ENCODE data around the gene MAST4. TPM values are rescaled to one million over a fixed set of nuclear protein-coding genes. Genes with fewer than 3 reads are reported as not detected.

The MAST4 gene
- total and polyA plus RNA-seq, 2 of the 13 experiments (the other 11 are each of a cell fraction or from before 2014, with no cell fraction given) = 3.4 to 3.7 TPM

- POLR2A ChIA-PET = interaction anchor here (1.2 kb wide), 1 partner anchor 20 kb away, joined by 3 read pairs; no protein-coding TSS in a partner anchor
- Histone ChIP-seq H3K27ac (ENCODE audit: extremely low read length, insufficient read depth, low read length) (no peak overlapping the region), H3K4me1 (ENCODE audit: insufficient read depth, low read length) (no peaks in the 10 kb centered on the region), H3K9me3 (ENCODE audit: low read length) (no peaks in the 10 kb centered on the region), H3K4me3 (replicated peaks in 1 of 3; ENCODE audit: insufficient read depth in 1 of 3, low read depth in 2 of 3, low read length in 3 of 3) (no peak overlapping the region), H3K4me2 (ENCODE audit: low read depth, low read length) (no peak overlapping the region), H4K20me1 (ENCODE audit: insufficient read depth, low read length) (no peaks in the 10 kb centered on the region), H3K27me3 (ENCODE audit: control insufficient read depth in 1 of 2, insufficient read depth in 2 of 2, low read length in 2 of 2) (no peaks in the 10 kb centered on the region), H3K9ac (ENCODE audit: insufficient read depth, low read depth, low read length) (no peak overlapping the region), H3K79me2 (ENCODE audit: insufficient read depth, low read length) (no peaks in the 10 kb centered on the region), H3K36me3 (replicated peaks in 1 of 2; ENCODE audit: control insufficient read depth in 1 of 2, insufficient read depth in 2 of 2, low read length in 2 of 2) (peaks cover 1 to 21% of the 10 kb centered on the region in 2 experiments; a peak in 4 of 5 replicates), H2AFZ (ENCODE audit: low read length) (no peak overlapping the region)
- intact Hi-C loops (cut with micrococcal nuclease; ENCODE audit: unreplicated experiment) (no loop called here), in situ Hi-C loops (cut with HindIII; ENCODE audit: extremely low pct_ligation_motif_present, low pct_unique_long_range_greater_than_20kb) (no loop called here)
- CTCF ChIA-PET (ENCODE audit: low intra/inter-chr PET ratio, low total read pairs) = no interaction called here
- FAIRE-seq = no peak
- ATAC-seq = no peak
- DNase-seq (ENCODE audit: low spot score) = no peak
- no TSS peak for BruUV-seq (replicated peaks)
- 96% methylated on average over 19 of the region's 33 CpGs for WGBS (ENCODE audit: low lambda C conversion rate)
- no peak for TF ChIP-seq ZNF326 (CRISPR knock-in tag; IDR thresholded peaks at IDR 0.05; ENCODE audit: borderline replicate concordance)
- no peak for TF ChIP-seq FOXJ3 (CRISPR knock-in tag; IDR thresholded peaks at IDR 0.05; ENCODE audit: borderline replicate concordance)
- TF ChIP-seq RBM39 (IDR thresholded peaks at IDR 0.05; ENCODE audit: low read depth, low read length, poor library complexity, severe bottlenecking) = no peak
- no peak for TF ChIP-seq ZNF746 (CRISPR knock-in tag; IDR thresholded peaks at IDR 0.05)
- TF ChIP-seq U2AF2 (IDR thresholded peaks at IDR 0.05; ENCODE audit: low read depth, low read length) = no peak
- TF ChIP-seq HOXD1 (CRISPR knock-in tag; IDR thresholded peaks at IDR 0.05) = no peak
- no peak for TF ChIP-seq ZFAT (CRISPR knock-in tag; conservative IDR thresholded peaks at IDR 0.05)
- TF ChIP-seq DPF2 (CRISPR knock-in tag; IDR thresholded peaks at IDR 0.05; ENCODE audit: borderline replicate concordance, low read depth) = no peak
- no peak for TF ChIP-seq SOX13 (IDR thresholded peaks at IDR 0.05)
- TF ChIP-seq SOX13 (CRISPR knock-in tag; conservative IDR thresholded peaks at IDR 0.05 in 1 of 2, IDR thresholded peaks at IDR 0.05 in 1 of 2) = no peak
- TF ChIP-seq ZNF503 (CRISPR knock-in tag; IDR thresholded peaks at IDR 0.05) = no peak
- TF ChIP-seq JUNB (CRISPR knock-in tag; IDR thresholded peaks at IDR 0.05; ENCODE audit: borderline replicate concordance) = no peak
- no peak for TF ChIP-seq ZNF274 (CRISPR knock-in tag; IDR thresholded peaks at IDR 0.05)
- TF ChIP-seq PHB2 (IDR thresholded peaks at IDR 0.05; ENCODE audit: partially characterized antibody) = no peak
- TF ChIP-seq ZNF710 (CRISPR knock-in tag; IDR thresholded peaks at IDR 0.05; ENCODE audit: borderline replicate concordance) = no peak
- no peak for TF ChIP-seq PAX8 (CRISPR knock-in tag; IDR thresholded peaks at IDR 0.05; ENCODE audit: borderline replicate concordance)
- no peak for TF ChIP-seq ELK4 (CRISPR knock-in tag; IDR thresholded peaks at IDR 0.05; ENCODE audit: borderline replicate concordance)
- TF ChIP-seq ARNT2 (CRISPR knock-in tag; IDR thresholded peaks at IDR 0.05; ENCODE audit: low read depth) = no peak
- no peak for TF ChIP-seq ZSCAN30 (CRISPR knock-in tag; IDR thresholded peaks at IDR 0.05)
Observed at GRCh38 chr5:67163863-67164595, 567.8 kb downstream of the MAST4 start.

All from HepG2 (cell line).